ENCODE results near the gene SLC25A19. TPM values are rescaled to one million over a fixed set of nuclear protein-coding genes. Genes with fewer than 3 reads are reported as not detected.

The SLC25A19 gene
- total and polyA plus RNA-seq, 9 of the 15 experiments (the other 6 are each of a cell fraction or from before 2014, with no cell fraction given), result 33.4 to 76.6 (median 55.3) TPM

DNA sequence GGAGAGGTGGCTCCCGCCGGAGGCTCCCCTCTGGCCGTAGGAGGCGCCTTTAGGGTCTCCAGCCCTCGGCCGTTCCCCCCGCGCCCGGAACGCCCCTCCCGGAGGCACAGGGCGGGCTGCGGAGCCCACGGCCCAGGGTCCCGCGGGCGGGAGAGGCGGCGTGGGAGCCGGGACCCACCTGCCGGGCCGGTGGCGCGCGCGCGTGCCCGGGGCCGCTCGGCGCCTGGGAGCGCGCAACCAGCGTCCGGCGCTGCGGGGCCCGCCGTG is 18.3 kb downstream of the SLC25A19 start, which contains the start of gene MIF4GD (continued):
- TF ChIP-seq, protein P1, sequence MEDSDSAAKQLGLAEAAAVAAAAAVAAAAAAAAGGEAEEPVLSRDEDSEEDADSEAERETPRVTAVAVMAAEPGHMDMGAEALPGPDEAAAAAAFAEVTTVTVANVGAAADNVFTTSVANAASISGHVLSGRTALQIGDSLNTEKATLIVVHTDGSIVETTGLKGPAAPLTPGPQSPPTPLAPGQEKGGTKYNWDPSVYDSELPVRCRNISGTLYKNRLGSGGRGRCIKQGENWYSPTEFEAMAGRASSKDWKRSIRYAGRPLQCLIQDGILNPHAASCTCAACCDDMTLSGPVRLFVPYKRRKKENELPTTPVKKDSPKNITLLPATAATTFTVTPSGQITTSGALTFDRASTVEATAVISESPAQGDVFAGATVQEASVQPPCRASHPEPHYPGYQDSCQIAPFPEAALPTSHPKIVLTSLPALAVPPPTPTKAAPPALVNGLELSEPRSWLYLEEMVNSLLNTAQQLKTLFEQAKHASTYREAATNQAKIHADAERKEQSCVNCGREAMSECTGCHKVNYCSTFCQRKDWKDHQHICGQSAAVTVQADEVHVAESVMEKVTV (CRISPR knock-in tag; IDR thresholded peaks at IDR 0.05), result no peak
- TF ChIP-seq ZNF184 (CRISPR knock-in tag; IDR thresholded peaks at IDR 0.05), result no peak
- no peak for TF ChIP-seq SAP30 (IDR thresholded peaks at IDR 0.05; ENCODE audit: borderline replicate concordance, insufficient read depth, low read depth, low read length, poor library complexity, severe bottlenecking)
- TF ChIP-seq TFAM (CRISPR knock-in tag; conservative IDR thresholded peaks at IDR 0.05), result no peak
- no peak for TF ChIP-seq BRD9 (IDR thresholded peaks at IDR 0.05; ENCODE audit: low read depth, partially characterized antibody)
- no peak for TF ChIP-seq FOXJ3 (CRISPR knock-in tag; IDR thresholded peaks at IDR 0.05)
- no peak for TF ChIP-seq RBM15 (IDR thresholded peaks at IDR 0.05; ENCODE audit: insufficient read depth, low read length)
- TF ChIP-seq ERF (CRISPR knock-in tag; IDR thresholded peaks at IDR 0.05), result 0 out of 2 replicates have a peak, but pooled peaks have one; percentile 80
- no peak for TF ChIP-seq CHD4 (IDR thresholded peaks at IDR 0.05; ENCODE audit: insufficient read depth, insufficient replicate concordance, low read depth, low read length, poor library complexity, severe bottlenecking)
- no peak for TF ChIP-seq L3MBTL2 (IDR thresholded peaks at IDR 0.05)
- no peak for TF ChIP-seq TARDBP (IDR thresholded peaks at IDR 0.05)
- TF ChIP-seq NR2C2 (CRISPR knock-in tag; IDR thresholded peaks at IDR 0.05), result no peak
- TF ChIP-seq NR2C2 (tag; IDR thresholded peaks at IDR 0.05), result no peak
- no peak for TF ChIP-seq TEAD1 (CRISPR knock-in tag; IDR thresholded peaks at IDR 0.05)
- no peak for TF ChIP-seq ZFP36 (IDR thresholded peaks at IDR 0.05; ENCODE audit: low read depth, low read length, partially characterized antibody)
- TF ChIP-seq POLR2A (conservative IDR thresholded peaks at IDR 0.05), result peak; percentile 64; the same call in 1 of the 2 replicates
- TF ChIP-seq ZNF551 (CRISPR knock-in tag; IDR thresholded peaks at IDR 0.05), result no peak
- 0 out of 2 replicates have a peak, but pooled peaks have one; percentile 29 for TF ChIP-seq E2F3 (CRISPR knock-in tag; IDR thresholded peaks at IDR 0.05)
- TF ChIP-seq, protein P2, sequence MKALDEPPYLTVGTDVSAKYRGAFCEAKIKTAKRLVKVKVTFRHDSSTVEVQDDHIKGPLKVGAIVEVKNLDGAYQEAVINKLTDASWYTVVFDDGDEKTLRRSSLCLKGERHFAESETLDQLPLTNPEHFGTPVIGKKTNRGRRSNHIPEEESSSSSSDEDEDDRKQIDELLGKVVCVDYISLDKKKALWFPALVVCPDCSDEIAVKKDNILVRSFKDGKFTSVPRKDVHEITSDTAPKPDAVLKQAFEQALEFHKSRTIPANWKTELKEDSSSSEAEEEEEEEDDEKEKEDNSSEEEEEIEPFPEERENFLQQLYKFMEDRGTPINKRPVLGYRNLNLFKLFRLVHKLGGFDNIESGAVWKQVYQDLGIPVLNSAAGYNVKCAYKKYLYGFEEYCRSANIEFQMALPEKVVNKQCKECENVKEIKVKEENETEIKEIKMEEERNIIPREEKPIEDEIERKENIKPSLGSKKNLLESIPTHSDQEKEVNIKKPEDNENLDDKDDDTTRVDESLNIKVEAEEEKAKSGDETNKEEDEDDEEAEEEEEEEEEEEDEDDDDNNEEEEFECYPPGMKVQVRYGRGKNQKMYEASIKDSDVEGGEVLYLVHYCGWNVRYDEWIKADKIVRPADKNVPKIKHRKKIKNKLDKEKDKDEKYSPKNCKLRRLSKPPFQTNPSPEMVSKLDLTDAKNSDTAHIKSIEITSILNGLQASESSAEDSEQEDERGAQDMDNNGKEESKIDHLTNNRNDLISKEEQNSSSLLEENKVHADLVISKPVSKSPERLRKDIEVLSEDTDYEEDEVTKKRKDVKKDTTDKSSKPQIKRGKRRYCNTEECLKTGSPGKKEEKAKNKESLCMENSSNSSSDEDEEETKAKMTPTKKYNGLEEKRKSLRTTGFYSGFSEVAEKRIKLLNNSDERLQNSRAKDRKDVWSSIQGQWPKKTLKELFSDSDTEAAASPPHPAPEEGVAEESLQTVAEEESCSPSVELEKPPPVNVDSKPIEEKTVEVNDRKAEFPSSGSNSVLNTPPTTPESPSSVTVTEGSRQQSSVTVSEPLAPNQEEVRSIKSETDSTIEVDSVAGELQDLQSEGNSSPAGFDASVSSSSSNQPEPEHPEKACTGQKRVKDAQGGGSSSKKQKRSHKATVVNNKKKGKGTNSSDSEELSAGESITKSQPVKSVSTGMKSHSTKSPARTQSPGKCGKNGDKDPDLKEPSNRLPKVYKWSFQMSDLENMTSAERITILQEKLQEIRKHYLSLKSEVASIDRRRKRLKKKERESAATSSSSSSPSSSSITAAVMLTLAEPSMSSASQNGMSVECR (CRISPR knock-in tag; IDR thresholded peaks at IDR 0.05), result no peak; the same call in 1 of the 2 replicates
- TF ChIP-seq DMBX1 (CRISPR knock-in tag; IDR thresholded peaks at IDR 0.05; ENCODE audit: borderline replicate concordance), result peak; percentile 76; the same call in 1 of the 2 replicates
- TF ChIP-seq ZNF212 (CRISPR knock-in tag; IDR thresholded peaks at IDR 0.05), result no peak
- no peak for TF ChIP-seq LCOR (CRISPR knock-in tag; IDR thresholded peaks at IDR 0.05)
- no peak for TF ChIP-seq ZNF778 (CRISPR knock-in tag; IDR thresholded peaks at IDR 0.05)
- 0 out of 2 replicates have a peak, but pooled peaks have one; percentile 26 for TF ChIP-seq ZNF140 (CRISPR knock-in tag; IDR thresholded peaks at IDR 0.05)
